Measurements from ENCODE around the gene KIAA0408. TPM values are rescaled to one million over a fixed set of nuclear protein-coding genes. Genes with fewer than 3 reads are reported as not detected.

Gene KIAA0408
- total RNA-seq, 2 donors from 2014 or later = 1.5 to 1.8 TPM

GRCh38 chr6:127471379-127472255 lies 12.4 kb upstream of the KIAA0408 start:
- DNase-seq (ENCODE audit: low spot score) = no peak
- no peaks in the 10 kb centered on the region for H3K36me3 ChIP-seq
- H3K27me3 ChIP-seq = no peaks in the 10 kb centered on the region
- TF ChIP-seq CTCF (IDR thresholded peaks at IDR 0.05) = no peak
- H3K4me3 ChIP-seq = no peak overlapping the region
- H3K9me3 ChIP-seq = no peaks in the 10 kb centered on the region
- H3K27ac ChIP-seq = no peak overlapping the region
- H3K4me1 ChIP-seq = no peaks in the 10 kb centered on the region

- no peak for TF ChIP-seq CTCF (IDR thresholded peaks at IDR 0.05)
- H3K4me1 ChIP-seq = no peaks in the 10 kb centered on the region
- no peak overlapping the region for H3K27ac ChIP-seq
- no peaks in the 10 kb centered on the region for H3K27me3 ChIP-seq
- no peaks in the 10 kb centered on the region for H3K9me3 ChIP-seq
- H3K4me3 ChIP-seq = no peak overlapping the region
- DNase-seq (ENCODE audit: low spot score) = no peak
- no peaks in the 10 kb centered on the region for H3K36me3 ChIP-seq
Measured at GRCh38 chr6:127468936-127469335, 9.7 kb upstream of the KIAA0408 start.

- no peak overlapping the region for H3K27ac ChIP-seq
- no peak overlapping the region for H3K4me3 ChIP-seq
- no peaks in the 10 kb centered on the region for H3K36me3 ChIP-seq
- H3K9me3 ChIP-seq = no peaks in the 10 kb centered on the region
- TF ChIP-seq CTCF (IDR thresholded peaks at IDR 0.05) = no peak
- no peak for DNase-seq (ENCODE audit: low spot score)
- no peaks in the 10 kb centered on the region for H3K27me3 ChIP-seq
- no peaks in the 10 kb centered on the region for H3K4me1 ChIP-seq
Measured at GRCh38 chr6:127466416-127466815, 7.2 kb upstream of the KIAA0408 start.

- no peaks in the 10 kb centered on the region for H3K27me3 ChIP-seq
- TF ChIP-seq CTCF (IDR thresholded peaks at IDR 0.05) = peak; percentile 30 to 85
- peak; percentile 67 for DNase-seq (ENCODE audit: low spot score)
- H3K4me3 ChIP-seq = no peak overlapping the region
- no peaks in the 10 kb centered on the region for H3K4me1 ChIP-seq
- H3K27ac ChIP-seq = peak overlapping the region; percentile 33 to 44
- no peaks in the 10 kb centered on the region for H3K9me3 ChIP-seq
- no peaks in the 10 kb centered on the region for H3K36me3 ChIP-seq
Measured at GRCh38 chr6:127464881-127465459, 5.8 kb upstream of the KIAA0408 start.

GRCh38 chr6:127464161-127464880 lies 5.1 kb upstream of the KIAA0408 start:
- H3K27ac ChIP-seq = peak overlapping the region; percentile 33 to 49
- no peaks in the 10 kb centered on the region for H3K4me1 ChIP-seq

More at GRCh38 chr6:127464161-127464880, 5.1 kb upstream of the KIAA0408 start:
- TF ChIP-seq CTCF (IDR thresholded peaks at IDR 0.05) = no peak
- no peaks in the 10 kb centered on the region for H3K9me3 ChIP-seq
- no peak for DNase-seq (ENCODE audit: low spot score)
- no peaks in the 10 kb centered on the region for H3K36me3 ChIP-seq
- H3K4me3 ChIP-seq = no peak overlapping the region
- no peaks in the 10 kb centered on the region for H3K27me3 ChIP-seq
